NOMO-1 treated with DMSO at 0.1 percent for 48 hours (cell line): ENCODE data around the gene GAS2.
A peak's percentile ranks its signal among the peaks of the same experiment; 100 is the strongest.

Experiments
- DNase-seq: peaks from one replicate; lab custom pipeline; 2025; ENCODE audit not compliant: unreplicated experiment; lab: John Stamatoyannopoulos, UW

The GAS2 gene

DNA sequence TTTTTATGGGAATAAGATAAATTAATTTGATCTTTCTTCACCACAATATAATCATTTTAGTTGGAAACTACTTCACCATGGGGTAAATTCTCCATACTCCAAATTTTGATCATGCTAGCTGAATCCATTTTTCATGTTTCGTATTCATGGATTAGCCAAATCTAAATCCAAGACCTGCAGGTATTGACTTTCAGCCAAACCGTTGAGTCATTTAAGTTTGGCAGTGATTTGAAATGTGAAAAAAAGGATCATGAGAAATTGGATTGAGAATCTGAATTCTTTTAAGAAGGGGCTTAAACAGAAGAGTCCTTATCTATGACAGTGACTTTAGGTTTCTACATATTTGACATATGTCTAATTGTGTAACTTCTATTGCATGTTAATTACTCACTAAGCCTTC, 5.3 kb downstream of the GAS2 start:
- no peak for DNase-seq

DNA sequence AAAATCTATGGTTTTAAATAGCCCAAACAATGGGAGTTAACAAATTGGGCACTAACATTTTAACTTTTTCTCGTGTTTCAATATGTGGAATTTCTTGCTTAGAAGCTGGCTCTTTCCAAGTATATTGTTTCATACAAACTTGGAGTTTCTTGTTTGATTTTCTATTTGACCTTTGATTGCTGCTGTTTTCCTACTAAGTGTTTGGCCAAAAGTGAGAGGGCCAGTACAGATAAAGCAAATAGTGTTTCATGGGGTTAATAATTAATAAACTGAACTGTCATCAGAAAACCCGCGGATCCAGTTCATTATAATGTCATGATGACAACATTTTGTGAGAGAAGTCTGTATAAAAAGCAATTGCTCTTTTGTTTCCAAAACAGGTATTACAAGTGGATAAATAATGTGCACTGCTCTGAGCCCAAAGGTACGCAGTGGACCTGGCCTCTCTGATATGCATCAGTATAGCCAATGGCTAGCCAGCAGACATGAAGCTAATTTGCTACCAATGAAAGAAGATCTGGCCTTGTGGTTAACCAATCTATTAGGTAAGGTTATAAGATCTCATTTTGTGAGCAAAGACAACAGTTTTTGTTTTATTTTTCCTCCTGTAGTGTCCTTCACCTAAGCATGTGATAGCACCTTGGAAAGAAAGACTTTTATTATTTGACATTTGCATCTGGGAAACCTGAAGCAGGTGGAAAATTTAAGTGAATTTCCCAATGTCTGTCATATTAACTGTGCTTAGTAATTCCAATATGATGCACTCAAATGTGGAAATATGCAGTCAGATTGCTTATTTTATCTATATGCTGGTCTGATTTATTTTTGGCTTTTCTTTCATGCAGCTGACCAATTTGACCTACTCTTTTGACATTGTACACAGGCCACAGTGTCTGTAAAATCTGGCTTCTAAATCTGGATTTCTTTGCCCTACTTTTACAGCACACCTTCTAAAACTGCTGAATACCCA, 8.3 kb downstream of the GAS2 start:
- DNase-seq = no peak

DNA sequence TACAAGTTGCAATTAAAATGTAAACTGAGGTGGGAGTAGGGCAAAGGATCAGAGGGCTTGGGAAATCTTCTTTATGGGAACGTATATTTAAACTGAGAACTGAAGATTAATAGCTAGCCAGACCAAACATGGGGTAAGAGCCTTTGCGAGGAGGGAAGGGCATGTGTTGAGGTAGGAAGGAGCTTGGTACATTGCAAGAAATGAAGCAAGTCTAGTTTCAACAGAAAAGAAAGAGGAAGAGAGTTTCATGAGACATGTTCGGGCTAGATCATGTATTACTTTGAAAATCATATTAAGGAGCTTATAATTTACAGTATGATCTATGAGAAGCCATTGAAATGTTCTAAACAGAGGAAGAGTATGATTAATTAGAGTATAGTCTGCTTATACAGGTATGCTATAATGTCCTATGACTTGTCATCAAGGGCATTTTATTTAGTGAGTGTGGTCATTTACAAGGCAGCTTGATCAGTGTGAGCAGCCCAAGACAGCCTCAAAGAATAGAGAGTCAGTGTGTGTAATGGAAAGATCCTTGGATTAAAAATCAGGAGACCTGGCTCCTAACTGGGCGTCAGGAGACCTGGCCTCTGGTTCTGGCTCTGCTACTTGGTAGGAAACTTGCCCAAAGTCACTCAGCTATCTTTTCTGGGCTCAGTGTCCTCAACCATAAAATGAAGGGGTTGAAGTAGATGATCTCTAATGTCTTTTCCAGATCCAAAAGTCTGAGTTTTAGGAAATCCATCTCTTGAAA, 10.9 kb downstream of the GAS2 start:
- DNase-seq = peak; percentile 96

DNA sequence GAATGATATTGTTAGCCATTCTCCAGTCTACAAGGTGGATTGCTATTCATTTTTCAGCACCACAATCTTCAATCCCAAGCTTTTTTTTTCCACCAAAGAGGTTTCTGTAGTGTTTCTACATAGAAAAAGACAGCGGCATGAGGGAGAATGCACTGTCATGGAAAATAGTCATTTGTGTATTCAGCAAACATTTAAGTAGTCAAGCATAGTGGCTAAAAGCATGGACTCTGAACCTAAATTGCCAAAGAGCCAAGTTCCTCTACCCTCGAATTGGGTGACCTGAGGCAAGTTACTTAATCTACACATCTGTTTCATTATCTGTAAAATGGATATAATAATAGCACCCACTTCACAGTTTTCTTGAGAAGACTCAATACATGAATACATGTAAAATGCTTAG, 14.2 kb downstream of the GAS2 start:
- DNase-seq = no peak

DNA sequence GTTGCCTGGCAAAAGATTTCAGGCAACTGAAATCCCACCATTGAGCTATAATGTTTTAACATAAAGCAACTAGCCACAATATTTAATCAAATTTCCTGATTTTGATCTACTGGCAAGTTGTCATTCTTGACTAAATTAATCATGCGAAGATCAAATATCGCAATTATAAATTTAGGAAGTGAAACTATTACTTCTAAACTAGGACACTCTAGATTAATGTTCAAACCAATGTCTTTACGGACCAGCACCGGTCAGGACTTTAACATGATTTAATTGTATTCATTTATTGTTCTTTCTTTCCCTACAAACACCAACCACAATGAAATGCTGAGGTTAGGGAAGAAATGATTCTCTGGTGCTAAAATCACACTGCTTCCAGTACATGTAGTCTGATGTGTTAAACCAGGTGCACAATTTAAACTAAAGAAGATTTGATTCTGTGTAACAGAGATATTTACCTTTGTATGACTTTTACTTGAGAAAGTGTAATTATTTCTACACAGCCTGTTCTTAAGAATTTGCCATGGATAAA, 14.9 kb downstream of the GAS2 start:
- DNase-seq = no peak

- DNase-seq = no peak
Measured at GRCh38 chr11:22684082-22684481, 17.7 kb downstream of the GAS2 start.

GRCh38 chr11:22685111-22685510, 18.7 kb downstream of the GAS2 start:
- DNase-seq = no peak

DNA sequence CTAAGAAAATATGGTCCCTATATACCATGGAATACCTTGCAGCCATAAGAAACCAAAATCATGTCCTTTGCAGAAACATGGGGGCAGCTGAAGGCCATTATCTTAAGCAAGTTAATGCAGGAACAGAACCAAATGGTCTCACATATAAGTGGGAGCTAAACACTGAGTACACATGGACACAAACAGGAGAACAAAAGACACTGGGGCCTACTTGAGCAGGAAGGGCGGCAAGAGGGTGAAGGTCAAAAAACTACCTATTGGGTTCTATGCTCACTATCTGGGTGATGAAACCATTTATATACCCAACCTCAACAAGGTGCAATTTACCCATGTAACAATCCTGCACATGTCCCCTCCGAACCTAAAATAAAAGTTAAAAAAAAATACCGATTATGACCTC, 22.5 kb downstream of the GAS2 start:
- DNase-seq = no peak

DNA sequence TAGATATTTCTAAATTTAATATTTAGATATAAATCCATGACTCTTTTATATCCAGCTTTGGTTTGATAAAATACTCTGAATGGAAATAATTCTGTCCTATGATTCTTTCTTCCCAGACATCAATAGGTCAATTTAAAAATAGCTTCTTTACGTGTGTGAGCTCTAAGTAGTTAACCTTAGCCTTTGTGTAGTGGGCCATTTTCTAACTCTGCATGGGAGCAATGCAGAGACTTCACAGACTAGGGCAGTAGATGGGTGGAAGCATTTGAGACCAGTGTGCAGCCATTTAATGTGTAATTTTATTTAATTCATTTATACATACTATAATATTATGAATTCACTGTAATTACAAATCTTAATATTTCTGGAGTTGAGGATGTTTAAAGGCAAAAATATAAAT, 23.8 kb downstream of the GAS2 start:
- no peak for DNase-seq

DNA sequence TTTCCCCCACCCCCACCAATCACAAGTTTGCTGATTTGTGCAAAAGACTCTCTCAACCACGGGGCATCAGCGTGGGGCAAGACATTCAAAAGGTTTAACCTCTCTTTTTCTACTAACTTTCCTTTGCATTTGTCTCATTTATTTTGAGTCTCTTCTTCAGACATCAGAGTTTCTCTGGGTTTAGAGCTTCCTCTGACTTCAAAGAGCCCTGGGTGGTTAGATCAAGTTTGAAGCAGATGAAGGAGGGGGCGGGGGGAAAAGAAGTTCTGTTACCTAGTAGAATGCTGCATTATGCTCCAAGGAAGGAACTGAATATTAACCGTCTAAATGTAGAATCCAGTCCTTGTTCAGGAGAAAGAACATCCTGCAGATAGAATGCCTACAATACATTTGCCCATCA, 24.5 kb downstream of the GAS2 start:
- no peak for DNase-seq

DNA sequence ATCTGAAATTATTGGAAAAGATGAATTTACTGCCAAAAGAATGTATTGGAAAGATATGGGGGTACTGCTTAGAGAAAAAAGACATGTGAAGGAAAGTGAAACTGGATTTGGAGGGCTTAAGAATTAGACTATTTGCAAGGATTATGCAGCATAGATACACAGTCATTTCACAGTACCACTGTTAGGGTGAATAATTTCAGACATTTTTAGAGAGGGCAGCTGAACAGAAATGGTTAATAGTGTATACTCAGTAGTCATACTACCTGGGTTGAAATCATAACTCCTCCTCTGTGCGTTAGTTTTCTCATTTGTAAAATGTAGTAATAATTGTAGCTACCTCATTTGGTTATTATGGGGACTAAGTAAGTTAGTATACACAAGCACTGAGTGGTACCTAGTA, 33.0 kb downstream of the GAS2 start:
- DNase-seq = no peak

GRCh38 chr11:22702031-22702430, 35.6 kb downstream of the GAS2 start:
- DNase-seq = no peak

DNA sequence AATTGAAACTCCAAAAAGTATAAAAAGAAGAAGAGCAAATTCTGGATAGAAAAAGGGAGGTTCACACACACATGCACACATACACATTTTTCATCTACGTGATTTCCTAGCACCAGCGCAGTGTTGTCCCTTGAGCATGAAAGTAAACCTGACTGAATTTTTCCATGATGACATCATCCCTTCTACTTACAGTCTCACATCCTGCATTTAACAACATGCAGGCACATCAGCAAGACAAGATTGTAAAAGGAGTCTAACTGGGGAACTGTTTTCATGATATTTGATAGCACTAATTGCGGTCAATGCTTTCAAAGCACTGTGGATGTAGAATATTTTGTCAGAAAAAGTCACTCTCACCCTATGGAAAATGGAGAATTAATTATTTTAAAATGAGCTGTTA, 36.6 kb downstream of the GAS2 start:
- no peak for DNase-seq

DNA sequence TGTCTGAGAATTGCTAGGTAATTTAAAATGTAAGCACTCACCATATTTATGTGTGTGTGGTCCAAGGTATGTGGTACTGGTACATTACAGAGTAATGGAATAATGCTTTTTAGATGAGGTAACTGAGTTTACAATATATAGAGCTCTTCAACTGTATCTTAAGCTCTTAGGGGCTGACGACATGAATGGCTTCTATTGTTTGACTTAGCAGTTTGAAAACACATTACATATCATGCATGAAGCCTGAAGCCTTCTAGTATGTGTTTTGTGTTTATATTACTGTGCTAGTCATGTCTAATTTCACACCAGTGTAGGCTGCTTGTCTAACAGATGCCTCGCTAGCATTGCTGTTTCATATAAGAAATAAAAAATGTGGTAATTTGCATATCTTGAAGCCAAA, 37.2 kb downstream of the GAS2 start:
- no peak for DNase-seq

- DNase-seq = no peak
Measured at GRCh38 chr11:22707119-22707899, 40.9 kb downstream of the GAS2 start.

DNA sequence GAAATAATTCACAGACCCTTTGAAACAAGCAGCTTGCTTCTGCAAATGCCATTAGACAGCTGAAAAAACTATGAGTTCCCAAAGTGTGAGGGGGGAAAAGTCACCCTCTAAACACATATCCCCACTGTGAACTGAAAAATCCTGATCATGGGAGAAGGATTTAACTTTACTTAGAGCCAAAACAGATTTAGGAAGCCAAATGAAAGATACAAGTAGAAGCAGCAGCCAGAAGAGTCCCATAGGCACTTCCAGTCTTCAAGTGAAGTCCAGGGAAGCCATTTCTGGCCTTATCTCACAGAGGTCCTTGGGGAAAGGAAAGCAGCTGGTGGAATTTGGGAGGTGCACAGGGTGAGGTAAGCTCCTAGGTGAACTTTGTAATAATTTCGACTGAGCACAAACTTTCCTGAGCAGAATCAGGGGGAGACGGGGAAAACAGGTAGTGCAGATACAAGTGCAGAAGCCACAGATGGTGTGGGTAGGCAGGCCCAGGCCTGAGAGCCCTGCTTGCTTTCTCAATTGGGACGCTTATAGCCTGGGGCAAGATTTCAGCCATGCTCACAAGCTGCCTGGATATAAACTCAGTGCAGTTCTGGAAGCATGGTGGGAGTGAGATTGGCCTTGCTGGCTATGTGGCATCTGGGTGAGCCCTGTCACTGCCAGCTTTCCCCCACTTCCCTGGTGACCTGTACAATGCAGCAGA, 44.8 kb downstream of the GAS2 start:
- no peak for DNase-seq

DNA sequence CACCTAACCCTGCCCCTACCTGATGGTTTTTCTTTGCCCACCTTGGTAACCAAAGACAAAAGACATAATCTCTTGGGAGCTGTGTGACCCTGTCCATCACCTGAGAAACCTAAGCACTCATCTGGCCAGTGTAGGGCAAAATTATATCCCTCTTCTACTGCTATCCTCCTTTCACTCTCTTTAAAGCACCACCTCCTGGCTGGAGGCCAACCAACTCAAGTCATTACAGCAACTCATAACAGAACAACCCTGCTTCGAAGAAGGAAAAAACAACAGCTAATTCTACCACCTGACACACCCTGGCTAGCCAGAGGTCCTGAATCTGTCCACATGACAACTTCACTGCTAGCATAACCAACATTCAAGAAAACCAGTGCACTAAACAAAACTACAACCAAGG, 45.5 kb downstream of the GAS2 start:
- no peak for DNase-seq

GRCh38 chr11:22713336-22713735, 46.9 kb downstream of the GAS2 start:
- no peak for DNase-seq

DNA sequence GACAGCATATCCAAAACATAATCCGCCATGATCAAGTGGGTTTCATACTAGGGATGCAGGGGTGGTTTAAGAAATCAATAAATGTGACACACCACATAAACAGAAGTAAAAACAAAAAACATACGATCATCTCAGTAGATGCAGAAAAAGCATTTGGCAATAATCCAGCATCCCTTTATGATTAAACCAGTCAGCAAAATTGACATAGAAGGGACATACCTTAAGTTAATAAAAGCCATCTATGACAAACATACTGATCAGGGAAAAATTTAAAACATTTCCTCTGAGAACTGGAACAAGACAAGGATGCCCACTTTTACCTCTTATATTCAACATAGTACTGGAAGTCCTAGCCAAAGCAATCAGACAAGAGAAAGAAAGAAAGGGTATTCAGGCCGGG, 49.6 kb downstream of the GAS2 start:
- no peak for DNase-seq

- DNase-seq = no peak
Measured at GRCh38 chr11:22720457-22720856, 54.0 kb downstream of the GAS2 start.

DNA sequence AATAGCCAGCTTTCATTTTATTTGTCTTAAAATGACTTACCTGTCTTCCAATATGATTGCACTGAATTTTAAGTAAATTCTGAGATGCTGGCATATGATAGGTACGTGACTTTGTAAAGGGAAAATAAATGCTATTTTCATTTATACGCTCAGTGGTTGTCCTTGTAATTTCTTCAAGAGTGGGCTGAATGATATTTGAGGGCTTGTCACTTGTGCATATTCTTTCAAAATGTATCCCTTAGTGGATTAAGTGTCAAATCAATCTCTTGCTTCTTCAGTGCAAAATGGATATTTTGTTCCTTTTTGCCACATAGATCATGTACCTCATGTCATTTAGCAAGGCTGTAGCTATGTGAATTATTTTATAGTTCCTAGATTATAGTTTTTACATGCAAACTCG, 56.9 kb downstream of the GAS2 start:
- DNase-seq = no peak
